IMR-90 (cell line): Measurements from ENCODE around the gene FADS6. TPM values are rescaled to one million over a fixed set of nuclear protein-coding genes. Genes with fewer than 3 reads are reported as not detected.

Experiments used
- ATAC-seq: fragments of 200-7000 bp; cut with Tn5 transposase; 2 replicates; pipeline ENCODE4 v1.9.1; 2020; ENCODE audit warnings: low read depth, mild to moderate bottlenecking, moderate library complexity
- BruUV-seq: library from RNA; stranded (reverse); fragments of 400-500 nt; replicated peaks from 2 replicates; lab custom pipeline; 2021; lab: Mats Ljungman, UMichigan
- CTCF ChIA-PET: fragments of 300-600 bp; formaldehyde crosslinking; extraction: SDS; loops from one replicate; lab custom pipeline; 2021; ENCODE audit warnings: antibody characterized with exemption; lab: Yijun Ruan, JAX
- POLR2A ChIA-PET: fragments of 300-600 bp; sonication (Branson Sonifier 250); formaldehyde crosslinking; loops from one replicate; lab custom pipeline; 2022; ENCODE audit warnings: antibody characterized with exemption; ENCODE audit not compliant: unreplicated experiment; lab: Charles Lee
- DNase-seq: peaks from one replicate; pipeline ENCODE4 v3.0.0; 2013
- H2AFZ ChIP-seq: replicated peaks from 2 replicates; pipeline ENCODE3; 2013; ENCODE audit warnings: low read length, mild to moderate bottlenecking; ENCODE audit not compliant: poor library complexity
- H2AK5ac ChIP-seq: 2 replicates; pipeline ENCODE4 v1.6.1; 2013; ENCODE audit warnings: low read depth, low read length, inconsistent platforms
- H2AK9ac ChIP-seq: replicated peaks from 2 replicates; pipeline ENCODE3; 2013; ENCODE audit warnings: mild to moderate bottlenecking, low read depth, low read length, moderate library complexity; ENCODE audit not compliant: poor library complexity
- H2BK120ac ChIP-seq: 2 replicates; pipeline ENCODE4 v1.6.1; 2013; ENCODE audit warnings: low read depth, low read length, inconsistent platforms
- H2BK15ac ChIP-seq: 3 replicates; pipeline ENCODE4 v1.6.1; 2013; ENCODE audit warnings: low read depth, low read length, inconsistent platforms
- H2BK20ac ChIP-seq: 2 replicates; pipeline ENCODE4 v1.6.1; 2013; ENCODE audit warnings: low read depth, mild to moderate bottlenecking, inconsistent platforms, low read length, moderate library complexity
- H2BK5ac ChIP-seq: 2 replicates; pipeline ENCODE4 v1.6.1; 2013; ENCODE audit warnings: mild to moderate bottlenecking, low read depth, low read length, inconsistent platforms; ENCODE audit not compliant: poor library complexity, severe bottlenecking
- H3K14ac ChIP-seq: replicated peaks from 2 replicates; pipeline ENCODE4 v1.6.1; 2013; ENCODE audit warnings: low read depth, low read length, inconsistent platforms
- H3K18ac ChIP-seq: 2 replicates; pipeline ENCODE4 v1.6.1; 2013; ENCODE audit warnings: low read depth, low read length, control low read depth
- H3K23ac ChIP-seq: 2 replicates; pipeline ENCODE4 v1.6.1; 2013; ENCODE audit warnings: low read depth, low read length, inconsistent platforms
- H3K27ac ChIP-seq: 2 replicates; pipeline ENCODE4 v1.5.1; 2013; ENCODE audit warnings: mild to moderate bottlenecking, control low read depth, low read length; ENCODE audit not compliant: insufficient read depth
- H3K27me3 ChIP-seq: 2 replicates; pipeline ENCODE4 v1.6.1; 2013; ENCODE audit warnings: low read length; ENCODE audit not compliant: control insufficient read depth, insufficient read depth
- H3K36me3 ChIP-seq: 2 replicates; pipeline ENCODE4 v1.6.1; 2013; ENCODE audit warnings: low read length, mixed read lengths; ENCODE audit not compliant: control insufficient read depth, insufficient read depth
- H3K4ac ChIP-seq: 2 replicates; pipeline ENCODE4 v1.6.1; 2013; ENCODE audit warnings: low read depth, low read length, inconsistent platforms
- H3K4me1 ChIP-seq: 2 replicates; pipeline ENCODE4 v1.6.1; 2013; ENCODE audit warnings: low read length, mixed read lengths; ENCODE audit not compliant: control insufficient read depth, insufficient read depth
- H3K4me2 ChIP-seq: 2 replicates; pipeline ENCODE4 v1.6.1; 2013; ENCODE audit warnings: low read depth, mild to moderate bottlenecking, control low read depth, low read length, moderate library complexity
- H3K4me3 ChIP-seq: 2 replicates; pipeline ENCODE4 v1.5.1; 2013; ENCODE audit warnings: low read depth, mild to moderate bottlenecking, control low read depth, low read length, moderate library complexity; ENCODE audit not compliant: insufficient read depth
- H3K56ac ChIP-seq: 2 replicates; pipeline ENCODE4 v1.6.1; 2013; ENCODE audit warnings: low read length, inconsistent platforms; ENCODE audit not compliant: insufficient read depth; ENCODE audit errors: extremely low read depth
- H3K79me1 ChIP-seq, 2 experiments: 2 replicates each; pipeline ENCODE4 v1.6.1; 2013; ENCODE audit warnings: low read length in 2 of 2, inconsistent platforms in 1 of 2, low read depth in 1 of 2
- H3K9ac ChIP-seq: 2 replicates; pipeline ENCODE4 v1.6.1; 2013; ENCODE audit warnings: low read depth, low read length, control low read depth
- H3K9me1 ChIP-seq: 2 replicates; pipeline ENCODE4 v1.6.1; 2013; ENCODE audit warnings: low read length, inconsistent platforms; ENCODE audit not compliant: insufficient read depth
- H3K9me3 ChIP-seq: 2 replicates; pipeline ENCODE4 v1.6.1; 2013; ENCODE audit warnings: low read length; ENCODE audit not compliant: control insufficient read depth, insufficient read depth
- H4K20me1 ChIP-seq: 2 replicates; pipeline ENCODE4 v1.6.1; 2013; ENCODE audit warnings: low read length, inconsistent platforms; ENCODE audit not compliant: insufficient read depth
- H4K5ac ChIP-seq: 2 replicates; pipeline ENCODE4 v1.6.1; 2013; ENCODE audit warnings: mild to moderate bottlenecking, low read depth, low read length, control low read depth
- H4K8ac ChIP-seq, 2 experiments: 2 replicates each; pipeline ENCODE4 v1.6.1; 2013; ENCODE audit warnings: low read depth in 2 of 2, low read length in 2 of 2, control low read depth in 1 of 2, inconsistent platforms in 1 of 2
- H4K91ac ChIP-seq: 2 replicates; pipeline ENCODE4 v1.6.1; 2013; ENCODE audit warnings: low read depth, low read length, inconsistent platforms; ENCODE audit not compliant: insufficient read depth
- MAFK ChIP-seq: IDR thresholded peaks from 2 replicates; pipeline ENCODE4 v1.6.1; 2012; ENCODE audit warnings: low read depth, low read length, improper control_type of control experiment
- USF2 ChIP-seq: fragments of 150-350 bp; IDR thresholded peaks from 2 replicates; pipeline ENCODE4 v1.6.1; 2017; ENCODE audit warnings: mild to moderate bottlenecking, antibody characterized with exemption, low read length, low read depth
- WGBS, 2 experiments: methylation state at CpG; one replicate each; pipeline versions ENCODE4 v1.1.5 to v1.1.7; 2013; ENCODE audit warnings: missing lambda C conversion rate in 2 of 2; ENCODE audit not compliant: insufficient read length in 1 of 2; ENCODE audit errors: extremely low coverage in 2 of 2; 5-methylcytosine and 5-hydroxymethylcytosine counted together
- dilution Hi-C: fragments of 300-500 bp; cut with HindIII; formaldehyde crosslinking; loops from one replicate; pipeline ENCODE4 v1.14.3; 2018; ENCODE audit warnings: low sequenced_read_pairs; ENCODE audit not compliant: unreplicated experiment
- in situ Hi-C: fragments of 300-500 bp; cut with MboI; formaldehyde crosslinking; loops from 3 replicates; pipeline ENCODE4 v1.14.3; 2019; ENCODE audit warnings: low sequenced_read_pairs, inconsistent platforms, mixed read lengths
- intact Hi-C: fragments of 100-400 bp; cut with micrococcal nuclease; formaldehyde crosslinking; loops from 2 replicates; pipeline ENCODE4 v1.10.0; 2022
- polyA plus RNA-seq, 3 experiments: library from polyadenylated mRNA; depleted of rRNA; stranded (reverse); fragments of >200 nt; gene quantifications; 2 replicates each; pipeline ENCODE4 v1.2.3, GENCODE V29; 2012; ENCODE audit warnings: low replicate concordance in 1 of 3
- total RNA-seq: library from RNA; depleted of rRNA; stranded (reverse); fragments of >200 nt; gene quantifications from 2 replicates; pipeline ENCODE4 v1.2.3, GENCODE V29; 2012

The FADS6 gene
- total and polyA plus RNA-seq, 2 of the 4 experiments (the other 2 are of a cell fraction): not detected

DNA sequence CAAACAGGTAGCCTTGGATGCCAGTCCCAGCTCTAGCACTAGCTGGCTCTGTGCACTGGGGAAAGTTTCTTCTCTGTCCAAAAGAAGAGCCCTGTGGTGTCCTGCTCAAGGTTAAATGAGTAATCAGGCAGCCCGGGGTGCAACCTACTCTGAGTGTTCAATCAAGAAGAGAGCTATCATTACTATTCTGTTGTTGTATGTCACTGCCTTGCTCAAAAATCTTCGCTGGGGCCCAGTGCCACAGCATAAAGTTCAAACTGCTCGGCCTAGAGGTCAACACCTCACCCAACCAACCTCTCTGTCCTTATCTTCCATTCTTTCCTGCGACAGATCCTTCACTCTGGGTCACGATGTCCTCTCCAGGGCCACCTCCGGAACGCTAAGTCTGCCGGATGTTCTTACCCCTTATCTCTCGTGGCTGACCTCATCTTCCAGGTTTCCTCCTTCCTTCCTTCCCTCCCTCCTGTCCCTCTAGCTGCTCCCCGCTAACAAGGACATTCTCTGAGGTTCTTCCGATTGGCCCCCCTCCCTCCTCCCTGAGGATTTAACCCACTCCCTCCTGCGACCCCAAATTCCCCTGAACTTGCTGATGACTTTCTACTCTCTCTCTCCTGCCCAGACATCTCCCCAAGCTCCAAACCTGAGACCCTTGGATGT lies 25.1 kb downstream of the FADS6 start:
- dilution Hi-C loops: no loop called here

More for the DNA sequence above, 25.1 kb downstream of the FADS6 start:
- BruUV-seq: no TSS peak
- H3K18ac ChIP-seq: no peak overlapping the region
- no peak overlapping the region for H3K56ac ChIP-seq
- no peak overlapping the region for H3K14ac ChIP-seq
- intact Hi-C loops: loop anchor here (10.0 kb wide), 1 partner anchor 494 kb away; no protein-coding TSS in a partner anchor
- peaks cover 8% of the 10 kb centered on the region; the same call in 1 of the 2 replicates for H4K20me1 ChIP-seq
- no peaks in the 10 kb centered on the region for H3K27me3 ChIP-seq
- no peak overlapping the region for H3K4me2 ChIP-seq
- H3K27ac ChIP-seq: no peak overlapping the region
- peaks cover 13 to 27% of the 10 kb centered on the region in 2 experiments; a peak in 3 of 4 replicates for H3K79me1 ChIP-seq
- ATAC-seq (no peak), DNase-seq (no peak)
- H2BK120ac ChIP-seq: no peak overlapping the region
- POLR2A ChIA-PET: no interaction called here
- H2BK15ac ChIP-seq: no peak overlapping the region
- H3K9me1 ChIP-seq: peaks cover 16% of the 10 kb centered on the region
- H3K9me3 ChIP-seq: no peaks in the 10 kb centered on the region
- in situ Hi-C loops: loop anchor here (5.0 to 25.0 kb wide), 3 partner anchors 76 to 656 kb away; partner anchors contain the start of genes RPL38 and TTYH2
- no peak overlapping the region for H2AFZ ChIP-seq
- H3K9ac ChIP-seq: no peak overlapping the region
- no peak overlapping the region for H4K8ac ChIP-seq
- TF ChIP-seq USF2 (no peak), MAFK (no peak)
- no peak overlapping the region for H3K4me3 ChIP-seq
- H2BK5ac ChIP-seq: no peak overlapping the region
- no peak overlapping the region for H2BK20ac ChIP-seq
- H3K4me1 ChIP-seq: peaks cover 11% of the 10 kb centered on the region
- CTCF ChIA-PET: interaction anchor here (0.6 kb wide), 1 partner anchor 154 kb away, joined by 4 read pairs; no protein-coding TSS in a partner anchor
- H3K36me3 ChIP-seq: peaks cover 9% of the 10 kb centered on the region; the same call in 1 of the 2 replicates
- H3K23ac ChIP-seq: no peak overlapping the region
- no peak overlapping the region for H4K5ac ChIP-seq
- no peak overlapping the region for H3K4ac ChIP-seq
- no peak overlapping the region for H2AK9ac ChIP-seq
- H4K91ac ChIP-seq: no peak overlapping the region
- whole genome bisulfite sequencing, 2 experiments: 48% methylated on average over 7 of the region's 12 CpGs; no CpG with 5 or more reads in 1 of the 2 experiments
- no peak overlapping the region for H2AK5ac ChIP-seq
